GM12878 (cell line): ENCODE data around the gene SLC1A1. TPM values are rescaled to one million over a fixed set of nuclear protein-coding genes. Genes with fewer than 3 reads are reported as not detected.

Source experiments
- BHLHE40 ChIP-seq, 2 experiments: fragments of 450-650 bp in 1 of 2; IDR thresholded peaks; 2 replicates each; pipeline ENCODE4 v1.6.1; 2011 to 2017; ENCODE audit warnings: low read depth in 2 of 2, borderline replicate concordance in 1 of 2, improper control_type of control experiment in 1 of 2, low read length in 1 of 2, mild to moderate bottlenecking in 1 of 2
- CEBPZ ChIP-seq: fragments of 150-350 bp; IDR thresholded peaks from 2 replicates; pipeline ENCODE4 v1.6.1; 2016; ENCODE audit warnings: low read depth, low read length
- CREB1 ChIP-seq: IDR thresholded peaks from 2 replicates; pipeline ENCODE4 v1.6.1; 2012; ENCODE audit warnings: low read depth, mild to moderate bottlenecking, inconsistent platforms
- ESRRA ChIP-seq: IDR thresholded peaks from 2 replicates; pipeline ENCODE4 v1.6.1; 2012; ENCODE audit warnings: mild to moderate bottlenecking, low read length, improper control_type of control experiment
- MEF2A ChIP-seq: IDR thresholded peaks from 2 replicates; pipeline ENCODE4 v1.6.1; 2011; ENCODE audit warnings: low read depth, mild to moderate bottlenecking, low read length, moderate library complexity; ENCODE audit not compliant: insufficient read depth
- POLR2AphosphoS2 ChIP-seq: IDR thresholded peaks from 2 replicates; pipeline ENCODE4 v1.6.1; 2011; ENCODE audit warnings: low read depth, mild to moderate bottlenecking, low read length, improper control_type of control experiment, moderate library complexity
- RAD21 ChIP-seq: IDR thresholded peaks from 2 replicates; pipeline ENCODE4 v1.6.1; 2011; ENCODE audit warnings: mild to moderate bottlenecking, low read depth, low read length, moderate library complexity; ENCODE audit not compliant: insufficient read depth
- RUNX3 ChIP-seq: IDR thresholded peaks from 2 replicates; pipeline ENCODE4 v1.6.1; 2012; ENCODE audit warnings: low read length, inconsistent platforms
- SREBF1 ChIP-seq: IDR thresholded peaks from 2 replicates; pipeline ENCODE4 v1.6.1; 2012; ENCODE audit warnings: mild to moderate bottlenecking, low read length
- SUZ12 ChIP-seq: fragments of 200-600 bp; sonication (generic); IDR thresholded peaks from one replicate; pipeline ENCODE4 v1.6.1; 2018; ENCODE audit warnings: antibody characterized with exemption, mild to moderate bottlenecking; ENCODE audit not compliant: unreplicated experiment
- TARDBP ChIP-seq: IDR thresholded peaks from 2 replicates; pipeline ENCODE4 v1.6.1; 2016; ENCODE audit warnings: borderline replicate concordance
- TBL1XR1 ChIP-seq: IDR thresholded peaks from 2 replicates; pipeline ENCODE4 v1.6.1; 2012; ENCODE audit warnings: low read depth, low read length, improper control_type of control experiment
- USF2 ChIP-seq: IDR thresholded peaks from 2 replicates; pipeline ENCODE4 v1.6.1; 2011; ENCODE audit warnings: low read depth, low read length, improper control_type of control experiment, borderline replicate concordance
- WRNIP1 ChIP-seq: IDR thresholded peaks from 2 replicates; pipeline ENCODE4 v1.6.1; 2011; ENCODE audit warnings: low read depth, low read length, improper control_type of control experiment, borderline replicate concordance
- ZBED1 ChIP-seq: IDR thresholded peaks from 2 replicates; pipeline ENCODE4 v1.6.1; 2016; ENCODE audit warnings: borderline replicate concordance
- ZBTB11 ChIP-seq: fragments of 450-650 bp; formaldehyde crosslinking; IDR thresholded peaks from 2 replicates; pipeline ENCODE4 v1.5.0; 2022; ENCODE audit warnings: mild to moderate bottlenecking, missing genetic modification characterization
- ZBTB40 ChIP-seq: fragments of 450-650 bp; IDR thresholded peaks from 2 replicates; pipeline ENCODE4 v1.6.1; 2016; ENCODE audit warnings: mild to moderate bottlenecking, moderate library complexity, borderline replicate concordance
- polyA plus RNA-seq, 11 experiments: library from polyadenylated mRNA; depleted of rRNA in 4 of 11; unstranded in 6 of 11; stranded (reverse) in 5 of 11; fragments of >200 nt; fragmentation: Nextera tagmentation in 4 of 11; fragmentation: Illumina TruSeq in 1 of 11; extraction: Ambion mirVana in 4 of 11; extraction: Trizol in 1 of 11; gene quantifications; 1 replicate in 1 of 11; 2 replicates in 10 of 11; pipeline versions ENCODE4 v1.2.1 to v1.2.3, GENCODE V29; 2011 to 2016; ENCODE audit warnings: inconsistent platforms in 2 of 11, missing spikeins in 2 of 11, low read depth in 1 of 11
- total RNA-seq, 4 experiments: library from RNA; depleted of rRNA in 3 of 4; stranded (reverse); fragments of >200 nt in 3 of 4; fragmentation: Illumina TruSeq in 1 of 4; extraction: Trizol in 1 of 4; gene quantifications; 2 replicates each; pipeline versions ENCODE4 v1.2.1 to v1.2.3, GENCODE V29; 2013 to 2021

The SLC1A1 gene
- total and polyA plus RNA-seq, 10 of the 15 experiments (the other 5 are each of a cell fraction or from before 2014, with no cell fraction given): 4.2 to 24.9 (median 18.3) TPM

- 0 out of 2 replicates have a peak, but pooled peaks have one; percentile 7 for TF ChIP-seq RAD21
- TF ChIP-seq MEF2A: no peak
- TF ChIP-seq RUNX3: no peak
- no peak for TF ChIP-seq CEBPZ
- no peak for TF ChIP-seq ESRRA
- peak in 1 of 2 experiments; percentile 65; a peak in 3 of 4 replicates for TF ChIP-seq BHLHE40 (IDR thresholded peaks at IDR 0.05; ENCODE audit: borderline replicate concordance in 1 of 2, low read depth in 2 of 2, low read length in 1 of 2)
- TF ChIP-seq ZBTB11: no peak
- TF ChIP-seq TARDBP: no peak
- no peak for TF ChIP-seq ZBTB40
- TF ChIP-seq POLR2AphosphoS2: no peak; the same call in 1 of the 2 replicates
- TF ChIP-seq USF2: no peak
- 0 out of 2 replicates have a peak, but pooled peaks have one; percentile 12 for TF ChIP-seq CREB1
- no peak for TF ChIP-seq SUZ12
- no peak for TF ChIP-seq SREBF1
- TF ChIP-seq ZBED1: 0 out of 2 replicates have a peak, but pooled peaks have one; percentile 16
- no peak; the same call in 1 of the 2 replicates for TF ChIP-seq TBL1XR1
- TF ChIP-seq WRNIP1: no peak
Observed at GRCh38 chr9:4489919-4490704, at the start of gene SLC1A1 (continued).
